GM19035 (cell line): Measurements from ENCODE around the gene CREM.

Source experiments
- ATAC-seq: cut with Tn5 transposase; IDR thresholded peaks from one replicate; pipeline ENCODE4 v1.9.1; 2021; ENCODE audit not compliant: unreplicated experiment

Gene CREM

DNA sequence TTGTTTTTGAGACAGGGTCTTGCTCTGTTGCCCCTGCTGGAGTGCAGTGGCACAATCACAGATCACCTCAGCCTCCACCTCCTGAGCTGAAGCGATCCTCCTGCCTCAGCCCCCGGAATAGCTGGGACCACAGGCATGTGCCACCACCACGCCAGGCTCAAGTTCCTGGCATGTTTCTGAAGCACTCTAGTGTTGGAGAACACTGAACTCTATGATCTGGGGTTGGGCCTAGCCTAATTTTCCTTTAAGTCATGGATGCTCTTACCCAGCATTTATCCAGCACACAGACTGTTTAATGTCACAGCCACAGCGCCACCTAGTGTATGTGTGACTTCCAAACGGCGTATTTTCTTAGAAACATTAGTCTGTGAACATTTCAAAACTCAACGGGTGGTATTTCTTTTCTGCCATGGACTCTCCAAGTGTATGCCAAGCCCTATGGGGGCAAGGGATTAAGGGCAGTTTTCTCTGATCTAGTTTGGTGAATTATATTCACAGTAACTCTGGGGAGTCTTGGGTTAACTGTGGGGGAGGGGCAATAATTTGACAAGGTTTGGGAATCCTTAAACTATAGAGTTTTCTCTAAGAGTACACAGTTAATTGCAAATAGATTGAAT is 91.8 kb downstream of the CREM start:
- peak; percentile 72 for ATAC-seq

DNA sequence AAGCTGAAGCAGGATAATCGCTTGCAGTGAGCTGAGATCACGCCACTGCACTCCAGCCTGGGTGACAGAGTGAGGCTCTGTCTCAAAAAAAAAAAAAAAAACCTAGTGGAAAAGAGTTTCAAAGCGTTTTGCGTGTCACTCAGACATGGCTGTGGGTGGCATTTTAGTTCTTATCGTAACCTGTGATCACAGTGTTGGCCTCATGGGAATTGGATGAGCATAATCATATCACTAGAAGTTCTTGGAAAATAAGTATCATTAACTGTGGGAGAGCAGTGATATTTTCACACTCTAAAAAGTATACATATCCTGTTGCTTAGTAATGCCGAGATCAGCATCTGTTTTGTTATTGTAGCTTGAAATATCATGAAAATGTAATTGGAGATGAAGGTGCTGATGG is 92.6 kb downstream of the CREM start:
- no peak for ATAC-seq

GRCh38 chr10:35219891-35220890 is 93.5 kb downstream of the CREM start:
- no peak for ATAC-seq

DNA sequence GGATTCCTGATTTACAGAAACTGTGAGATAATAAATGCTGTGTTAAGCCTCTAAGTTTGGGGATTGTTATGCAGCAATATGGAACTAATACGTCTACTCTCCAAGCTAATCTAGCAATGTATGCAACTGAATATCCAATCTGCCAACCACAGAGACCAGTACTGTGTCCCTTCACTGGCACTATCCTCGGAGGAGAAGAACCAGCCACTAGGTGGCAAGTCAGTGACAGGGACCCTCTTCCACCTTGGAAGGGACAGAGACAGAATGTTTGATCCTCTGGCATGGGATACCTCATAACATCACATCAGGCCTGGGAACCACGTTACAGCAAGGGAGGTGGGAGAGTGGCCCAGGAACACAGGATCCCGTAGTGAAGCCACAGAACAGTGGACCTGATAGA is 96.4 kb downstream of the CREM start:
- no peak for ATAC-seq

- no peak for ATAC-seq
These were observed 97.5 kb downstream of the CREM start for GRCh38 chr10:35224045-35224740.

DNA sequence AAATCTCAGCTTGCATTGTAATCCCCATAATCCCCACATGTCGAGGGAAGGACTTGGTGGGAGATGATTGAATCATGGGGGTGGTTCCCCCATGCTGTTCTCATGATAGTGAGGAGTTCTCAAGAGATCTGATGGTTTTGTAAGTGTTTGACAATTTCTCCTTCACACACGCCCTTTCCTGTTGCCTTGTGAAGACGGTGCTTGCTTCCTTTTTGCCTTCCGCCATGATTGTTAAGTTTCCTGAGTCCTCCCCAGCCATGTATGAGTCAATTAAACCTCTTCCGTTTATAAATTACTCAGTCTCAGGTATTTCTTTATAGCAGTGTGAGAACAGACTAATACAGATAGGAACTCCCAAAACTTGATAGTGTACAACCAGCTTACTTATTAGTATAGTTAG is 98.6 kb downstream of the CREM start:
- ATAC-seq, result no peak

GRCh38 chr10:35226507-35226906 is 99.9 kb downstream of the CREM start:
- ATAC-seq, result no peak

DNA sequence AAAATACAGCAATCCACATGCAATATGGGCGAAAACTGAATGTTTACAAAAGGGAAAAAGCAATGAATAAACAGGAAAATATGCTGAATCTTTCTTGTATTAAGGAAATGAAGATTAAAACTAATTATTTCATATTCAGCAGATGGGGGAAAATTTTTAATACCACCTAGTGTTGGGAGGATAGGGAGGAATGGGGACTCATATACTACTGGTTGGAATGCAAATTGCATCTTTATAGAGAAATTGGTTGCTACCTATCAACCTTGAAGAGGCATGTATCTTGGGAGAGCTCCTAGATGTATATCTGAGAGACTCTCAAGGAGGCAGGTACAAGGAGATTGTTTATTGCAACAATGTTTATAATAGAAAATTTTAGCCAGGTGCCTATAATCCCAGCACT is 101.4 kb downstream of the CREM start:
- no peak for ATAC-seq

- ATAC-seq, result no peak
These were observed 105.0 kb downstream of the CREM start for GRCh38 chr10:35231646-35232045.

- ATAC-seq, result no peak
These were observed 105.9 kb downstream of the CREM start for GRCh38 chr10:35232527-35232926.

- no peak for ATAC-seq
These were observed 107.4 kb downstream of the CREM start for GRCh38 chr10:35234073-35234472.

DNA sequence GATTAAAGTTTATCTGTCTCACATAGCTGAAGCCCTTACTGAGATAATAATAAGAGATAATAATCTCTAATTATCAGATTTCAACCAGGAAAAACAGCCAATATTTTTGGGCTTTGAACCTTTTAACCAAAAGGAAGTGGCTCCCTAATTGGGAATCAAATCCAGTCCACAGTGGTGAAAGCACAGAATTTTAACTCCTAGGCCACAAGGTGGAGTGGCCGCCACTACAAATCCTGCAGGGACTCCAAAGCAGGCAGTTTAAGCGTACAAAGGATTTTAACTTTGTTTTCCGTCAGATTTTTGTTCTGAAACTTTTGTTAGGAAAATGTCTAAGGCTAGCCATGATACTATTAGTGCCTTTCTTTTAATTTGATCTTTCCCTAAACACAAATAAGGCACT is 110.1 kb downstream of the CREM start:
- ATAC-seq, result no peak

- ATAC-seq, result no peak
These were observed 111.3 kb downstream of the CREM start for GRCh38 chr10:35237766-35238512.

GRCh38 chr10:35244549-35244948 is 117.9 kb downstream of the CREM start:
- ATAC-seq, result no peak

DNA sequence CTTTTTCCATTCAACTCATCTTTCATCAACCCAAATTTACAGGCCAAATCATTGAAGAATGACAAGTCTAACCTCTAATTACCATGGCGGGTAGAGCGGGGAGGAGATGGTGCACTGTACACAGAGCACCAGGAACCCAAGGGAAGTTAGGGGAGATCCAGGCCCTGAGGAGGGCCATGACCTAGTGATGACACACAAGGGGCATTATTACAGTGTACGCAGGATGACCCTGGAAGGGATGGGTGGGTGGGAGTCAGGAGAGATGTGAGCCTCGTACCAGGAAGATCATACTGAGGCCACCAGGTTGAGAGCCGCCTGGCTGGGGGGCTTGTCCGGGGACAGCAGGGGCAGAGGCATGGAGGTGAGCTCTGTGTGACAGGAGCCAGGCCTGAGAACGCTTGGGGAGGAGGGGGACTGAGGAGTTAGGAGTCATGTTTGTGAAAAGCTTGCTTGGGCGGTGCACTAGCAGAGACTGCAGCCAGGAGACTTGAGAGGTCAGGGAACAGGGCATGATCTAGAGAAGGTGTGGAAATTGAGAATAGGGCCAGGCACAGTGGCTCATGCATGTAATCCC is 120.2 kb downstream of the CREM start:
- ATAC-seq, result no peak

GRCh38 chr10:35251373-35252100 is 124.9 kb downstream of the CREM start:
- ATAC-seq, result no peak

DNA sequence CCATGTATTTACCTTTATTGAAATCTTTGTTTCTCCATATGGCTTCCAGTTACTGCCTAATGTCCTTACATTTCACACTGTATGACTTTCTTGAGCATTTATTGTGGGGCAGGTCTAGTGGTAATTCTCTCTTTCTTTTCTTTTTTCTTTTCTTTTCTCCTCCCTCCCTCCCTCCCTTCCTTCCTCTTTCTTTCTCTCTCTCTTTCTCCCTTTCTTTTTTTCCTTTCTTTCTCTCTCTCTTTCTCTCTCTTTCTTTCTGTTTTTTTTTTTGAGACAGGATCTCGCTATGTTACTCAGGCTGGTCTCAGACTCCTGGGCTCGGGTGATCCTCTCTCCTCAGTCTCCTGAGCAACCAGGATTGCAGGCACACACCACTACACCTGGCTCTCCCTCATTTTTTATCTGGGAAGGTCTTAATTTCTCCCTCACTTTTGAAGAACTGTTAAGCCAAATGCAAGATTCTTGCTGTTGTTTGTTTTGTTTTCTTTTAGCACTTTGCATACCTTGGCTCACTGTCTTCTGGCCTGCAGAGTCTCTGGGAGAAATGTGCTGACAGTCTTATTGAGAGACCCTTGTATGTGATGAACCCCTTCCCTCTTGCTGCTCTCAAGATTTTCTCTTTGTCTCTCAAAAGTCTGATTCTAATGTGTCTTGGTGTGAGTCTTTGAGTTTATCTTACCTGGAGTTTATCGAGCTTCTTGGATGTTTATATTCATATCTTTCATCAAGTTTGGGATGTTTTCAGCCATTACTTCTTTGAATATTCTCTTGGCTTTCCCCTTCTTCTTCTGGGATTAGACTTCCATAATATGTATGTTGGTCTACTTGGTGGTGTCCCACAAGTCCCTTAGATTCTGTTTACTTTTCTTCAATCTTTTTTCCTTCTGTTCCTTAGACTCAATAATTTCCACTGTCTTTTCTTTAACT is 130.7 kb downstream of the CREM start:
- no peak for ATAC-seq

DNA sequence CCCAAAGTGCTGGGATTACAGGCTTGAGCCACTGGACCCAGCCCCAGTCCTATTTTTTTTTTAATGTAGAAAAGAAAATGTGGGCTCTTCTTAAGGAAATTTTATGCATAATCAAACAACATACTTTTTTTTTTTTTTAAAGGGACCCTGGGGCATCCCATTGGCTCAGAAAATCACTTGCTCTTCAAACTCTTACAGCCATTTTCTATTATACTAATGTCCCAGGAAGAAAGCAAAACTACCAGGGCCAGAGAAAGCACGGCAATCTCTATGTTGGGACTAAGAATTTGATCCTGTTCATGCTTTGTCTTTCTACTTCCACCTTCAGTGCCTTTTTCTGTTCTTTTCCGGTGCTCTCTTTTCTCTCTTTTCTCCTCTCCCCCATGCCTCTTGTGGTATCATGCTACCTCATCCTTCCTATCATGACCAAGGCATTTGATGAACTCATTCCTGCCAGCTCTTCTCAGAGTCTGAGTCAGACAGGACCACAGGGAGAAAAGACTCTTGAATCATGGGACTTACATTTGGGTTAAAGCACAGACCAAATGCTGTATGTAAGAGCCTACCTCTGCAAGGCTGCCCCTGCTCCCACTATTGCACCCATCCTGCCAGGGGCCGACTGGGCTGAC is 133.2 kb downstream of the CREM start:
- ATAC-seq, result no peak
